CD4-positive, alpha-beta memory T cell (primary cell): ENCODE results near the gene DNAJC6. TPM values are rescaled to one million over a fixed set of nuclear protein-coding genes. Genes with fewer than 3 reads are reported as not detected.

ENCODE experiments used
- CTCF ChIA-PET: fragments of 350-600 bp; sonication (Branson Sonifier 250); formaldehyde crosslinking; loops from one replicate; lab custom pipeline; 2021; ENCODE audit warnings: inconsistent platforms; ENCODE audit not compliant: partially characterized antibody; lab: Charles Lee
- POLR2A ChIA-PET: fragments of 350-600 bp; sonication (Branson Sonifier 250); formaldehyde crosslinking; loops from one replicate; lab custom pipeline; 2021; ENCODE audit not compliant: partially characterized antibody; lab: Charles Lee
- DNase-seq, 5 donors: peaks; one replicate each; pipeline versions ENCODE4 v3.0.0 to v3.0.0-alpha.2; 2020 to 2022; ENCODE audit warnings: mixed read lengths in 1 of 5
- H3K27ac ChIP-seq: one replicate; pipeline ENCODE4 v1.7.0; 2013; ENCODE audit warnings: low read depth, low read length
- H3K27me3 ChIP-seq: 2 replicates; pipeline ENCODE4 v1.7.0; 2013; ENCODE audit warnings: mild to moderate bottlenecking, low read length, moderate library complexity; ENCODE audit not compliant: insufficient read depth
- H3K36me3 ChIP-seq: 2 replicates; pipeline ENCODE4 v1.7.0; 2013; ENCODE audit warnings: mild to moderate bottlenecking, low read length, moderate library complexity; ENCODE audit not compliant: insufficient read depth
- H3K4me1 ChIP-seq: 2 replicates; pipeline ENCODE4 v1.7.0; 2013; ENCODE audit warnings: mild to moderate bottlenecking, low read length, moderate library complexity; ENCODE audit not compliant: insufficient read depth
- H3K4me3 ChIP-seq, 2 donors: one replicate each; pipeline ENCODE4 v1.7.0; 2013; ENCODE audit warnings: low read length in 2 of 2, mild to moderate bottlenecking in 1 of 2
- H3K9me3 ChIP-seq, 2 donors: one replicate each; pipeline ENCODE4 v1.7.0; 2013; ENCODE audit warnings: low read length in 2 of 2, control low read depth in 1 of 2; ENCODE audit not compliant: control insufficient read depth in 1 of 2
- H3K27ac Mint-ChIP-seq, 7 donors: one replicate each; pipeline ENCODE4 v1.8.0; 2020 to 2021; ENCODE audit warnings: mixed read lengths in 7 of 7, mild to moderate bottlenecking in 6 of 7, inconsistent platforms in 3 of 7, moderate library complexity in 3 of 7
- H3K27me3 Mint-ChIP-seq, 2 donors: one replicate each; pipeline ENCODE4 v1.8.0; 2020 to 2021; ENCODE audit warnings: mixed read lengths in 2 of 2
- H3K36me3 Mint-ChIP-seq, 2 donors: one replicate each; pipeline ENCODE4 v1.8.0; 2020 to 2021; ENCODE audit warnings: mixed read lengths in 2 of 2, inconsistent platforms in 1 of 2, mild to moderate bottlenecking in 1 of 2
- H3K4me1 Mint-ChIP-seq, 4 donors: one replicate each; pipeline ENCODE4 v1.8.0; 2020 to 2021; ENCODE audit warnings: mixed read lengths in 4 of 4, mild to moderate bottlenecking in 1 of 4
- H3K4me3 Mint-ChIP-seq, 8 donors: one replicate each; pipeline ENCODE4 v1.8.0; 2020 to 2021; ENCODE audit warnings: mixed read lengths in 8 of 8, mild to moderate bottlenecking in 7 of 8, moderate library complexity in 6 of 8, inconsistent platforms in 3 of 8
- H3K9me3 Mint-ChIP-seq, 8 donors: one replicate each; pipeline ENCODE4 v1.8.0; 2020 to 2021; ENCODE audit warnings: mixed read lengths in 8 of 8, mild to moderate bottlenecking in 5 of 8, inconsistent platforms in 3 of 8, moderate library complexity in 1 of 8
- intact Hi-C: fragments of 100-400 bp; cut with micrococcal nuclease; formaldehyde crosslinking; loops from one replicate; pipeline ENCODE4 v1.15.1; 2023
- polyA plus RNA-seq, 2 donors: library from polyadenylated mRNA; unstranded; fragments of 300-500 nt; fragmentation: Illumina TruSeq; gene quantifications; one replicate each; pipeline ENCODE4 v1.2.3, GENCODE V29; 2021
- total RNA-seq, 2 experiments: library from RNA; stranded (reverse); gene quantifications; one replicate each; pipeline ENCODE4 v1.2.3, GENCODE V29; 2021

DNAJC6 gene
- total and polyA plus RNA-seq, 4 experiments from 2014 or later: 0.35 to 4.3 (median 2.2) TPM

- no peaks in the 10 kb centered on the region for H3K9me3 ChIP-seq
- H3K4me1 ChIP-seq: no peaks in the 10 kb centered on the region
- no peaks in the 10 kb centered on the region for H3K36me3 ChIP-seq
- no peak overlapping the region for H3K4me3 ChIP-seq
- ChIA-PET CTCF (no interaction called here), POLR2A (no interaction called here)
- no peak overlapping the region for H3K27ac ChIP-seq
- Mint-ChIP-seq H3K4me3 (no peak overlapping the region), H3K27ac (no peak overlapping the region), H3K9me3 (peaks cover 0 to 2% (median 0%) of the 10 kb centered on the region in 8 donors), H3K36me3 (peaks cover 0 to 4% of the 10 kb centered on the region in 2 donors), H3K27me3 (no peaks in the 10 kb centered on the region), H3K4me1 (no peaks in the 10 kb centered on the region)
- intact Hi-C loops: no loop called here
- no peaks in the 10 kb centered on the region for H3K27me3 ChIP-seq
- DNase-seq: no peak
Observed at GRCh38 chr1:65332821-65333220, 23.5 kb downstream of the DNAJC6 start.

DNA sequence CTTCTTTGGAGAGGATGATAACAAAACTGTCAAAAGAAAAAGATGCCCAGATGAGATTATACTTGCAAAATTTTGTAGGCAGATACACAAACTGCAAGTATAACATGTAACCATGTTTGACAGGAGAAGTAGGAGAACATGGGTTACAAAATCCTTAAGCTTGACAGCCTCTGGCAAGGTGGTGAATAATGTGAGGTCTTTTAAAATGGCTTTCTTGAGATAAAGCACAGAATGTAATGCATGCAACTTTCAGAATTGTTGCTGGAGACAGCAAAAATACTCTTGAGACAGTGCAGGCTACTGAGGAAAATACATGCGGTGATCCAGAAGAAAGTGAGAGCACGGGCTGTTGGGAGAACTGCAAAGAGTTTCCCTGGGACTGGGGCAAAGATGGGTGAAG is 24.7 kb downstream of the DNAJC6 start:
- Mint-ChIP-seq H3K36me3 (peaks cover 0 to under 1% of the 10 kb centered on the region in 2 donors), H3K9me3 (peaks cover 0 to 2% (median 0%) of the 10 kb centered on the region in 8 donors), H3K27ac (no peak overlapping the region), H3K27me3 (no peaks in the 10 kb centered on the region), H3K4me3 (no peak overlapping the region), H3K4me1 (no peaks in the 10 kb centered on the region)
- POLR2A ChIA-PET: no interaction called here
- Histone ChIP-seq H3K27ac (no peak overlapping the region), H3K27me3 (no peaks in the 10 kb centered on the region), H3K9me3 (no peaks in the 10 kb centered on the region), H3K4me1 (no peaks in the 10 kb centered on the region), H3K36me3 (no peaks in the 10 kb centered on the region), H3K4me3 (no peak overlapping the region)
- DNase-seq: no peak
- intact Hi-C loops: no loop called here
- CTCF ChIA-PET: no interaction called here

DNA sequence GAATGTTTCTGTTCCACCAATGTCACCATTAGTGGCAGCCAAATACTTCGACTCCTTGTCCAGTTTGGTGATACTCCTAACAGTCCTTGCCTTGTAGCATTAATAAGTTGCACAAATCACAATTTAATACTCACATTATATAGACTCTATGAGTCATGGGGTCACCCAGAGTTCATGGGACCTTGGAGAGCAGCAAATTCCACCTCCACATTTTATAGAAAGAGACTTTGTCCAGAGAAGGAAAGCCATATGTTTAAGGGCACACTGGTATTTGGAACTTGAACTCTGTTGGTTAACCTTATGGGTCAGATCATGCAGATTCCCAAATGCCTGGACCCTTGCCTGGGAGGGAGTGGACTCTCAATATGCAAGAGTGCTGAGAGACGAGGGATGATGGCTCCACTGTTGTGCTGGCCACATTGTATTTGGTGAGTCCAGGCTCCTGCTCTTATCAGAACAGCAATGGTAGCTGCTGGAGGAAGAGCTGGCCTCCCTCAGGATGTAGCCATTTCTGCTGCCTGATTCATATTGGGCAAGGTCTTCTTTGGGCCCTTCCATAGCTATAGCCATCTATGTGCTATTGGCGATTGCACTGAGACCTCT is 30.6 kb downstream of the DNAJC6 start:
- H3K27me3 ChIP-seq: no peaks in the 10 kb centered on the region
- no peak overlapping the region for H3K4me3 ChIP-seq
- no peaks in the 10 kb centered on the region for H3K9me3 ChIP-seq
- intact Hi-C loops: no loop called here
- no peak for DNase-seq
- H3K4me1 ChIP-seq: no peaks in the 10 kb centered on the region
- H3K36me3 ChIP-seq: no peaks in the 10 kb centered on the region
- no peak overlapping the region for H3K27ac ChIP-seq
- H3K27me3 Mint-ChIP-seq: no peaks in the 10 kb centered on the region
- ChIA-PET POLR2A (no interaction called here), CTCF (no interaction called here)
- H3K9me3 Mint-ChIP-seq: no peaks in the 10 kb centered on the region
- H3K4me1 Mint-ChIP-seq: no peaks in the 10 kb centered on the region
- H3K4me3 Mint-ChIP-seq: no peak overlapping the region
- H3K36me3 Mint-ChIP-seq: no peaks in the 10 kb centered on the region
- H3K27ac Mint-ChIP-seq: no peak overlapping the region

DNA sequence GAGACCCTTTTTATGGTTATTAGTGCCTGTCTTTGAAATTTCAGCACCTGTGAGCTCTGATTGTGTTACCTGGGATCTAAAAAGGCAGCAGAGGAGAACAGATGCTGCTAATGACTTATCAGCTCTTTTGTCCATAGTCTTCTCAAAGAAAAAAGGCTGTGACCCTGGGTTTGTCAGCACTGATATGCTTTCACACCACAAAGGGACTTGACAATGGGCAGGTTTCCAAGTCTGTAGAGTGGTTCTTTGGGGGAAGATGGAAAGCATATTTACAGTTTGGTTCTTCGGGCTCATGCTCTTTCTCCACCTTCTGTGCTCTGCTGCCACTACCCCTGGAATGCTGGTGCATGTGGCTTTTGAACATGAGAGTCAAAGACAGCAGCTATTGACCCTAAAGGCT is 32.0 kb downstream of the DNAJC6 start:
- intact Hi-C loops: no loop called here
- Mint-ChIP-seq H3K27ac (no peak overlapping the region), H3K9me3 (no peaks in the 10 kb centered on the region), H3K4me1 (no peaks in the 10 kb centered on the region), H3K27me3 (no peaks in the 10 kb centered on the region), H3K36me3 (no peaks in the 10 kb centered on the region), H3K4me3 (no peak overlapping the region)
- no peaks in the 10 kb centered on the region for H3K36me3 ChIP-seq
- no peak overlapping the region for H3K4me3 ChIP-seq
- H3K9me3 ChIP-seq: no peaks in the 10 kb centered on the region
- POLR2A ChIA-PET: no interaction called here
- CTCF ChIA-PET: no interaction called here
- H3K27me3 ChIP-seq: no peaks in the 10 kb centered on the region
- no peaks in the 10 kb centered on the region for H3K4me1 ChIP-seq
- no peak overlapping the region for H3K27ac ChIP-seq
- no peak for DNase-seq

DNA sequence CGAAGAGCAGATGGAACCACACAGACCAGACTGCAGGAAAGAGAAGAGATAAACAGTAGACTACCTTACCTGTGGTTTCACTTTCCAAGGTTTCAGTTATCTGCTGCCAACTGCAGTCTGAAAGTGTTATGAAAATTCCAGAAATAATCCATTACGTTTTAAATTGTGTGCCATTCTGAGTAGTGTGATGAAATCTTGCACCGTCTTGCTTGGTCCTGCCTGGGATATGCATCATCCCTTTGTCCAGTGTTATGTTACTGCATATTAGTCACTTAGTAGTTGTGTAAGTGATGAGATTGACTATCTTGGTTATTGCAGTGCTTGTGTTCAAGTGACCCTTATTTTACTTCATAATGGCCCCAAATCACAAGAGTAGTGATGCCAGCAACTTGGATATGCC is 33.9 kb downstream of the DNAJC6 start:
- intact Hi-C loops: no loop called here
- CTCF ChIA-PET: no interaction called here

GRCh38 chr1:65344171-65344814 is 35.0 kb downstream of the DNAJC6 start:
- Histone ChIP-seq H3K36me3 (no peaks in the 10 kb centered on the region), H3K9me3 (no peaks in the 10 kb centered on the region), H3K4me1 (no peaks in the 10 kb centered on the region), H3K27ac (no peak overlapping the region), H3K4me3 (no peak overlapping the region), H3K27me3 (no peaks in the 10 kb centered on the region)
- Mint-ChIP-seq H3K9me3 (no peaks in the 10 kb centered on the region), H3K4me3 (no peak overlapping the region), H3K36me3 (no peaks in the 10 kb centered on the region), H3K27ac (no peak overlapping the region), H3K4me1 (peaks cover 0 to 1% (median 0%) of the 10 kb centered on the region in 4 donors), H3K27me3 (no peaks in the 10 kb centered on the region)
- DNase-seq: no peak
- ChIA-PET POLR2A (no interaction called here), CTCF (no interaction called here)
- intact Hi-C loops: no loop called here

More for the DNA sequence above, 33.9 kb downstream of the DNAJC6 start:
- H3K4me1 ChIP-seq: no peaks in the 10 kb centered on the region
- no peak overlapping the region for H3K27ac ChIP-seq
- H3K4me3 ChIP-seq: no peak overlapping the region
- Mint-ChIP-seq H3K9me3 (no peaks in the 10 kb centered on the region), H3K4me3 (no peak overlapping the region), H3K4me1 (peaks cover 0 to 1% (median 0%) of the 10 kb centered on the region in 4 donors), H3K27ac (no peak overlapping the region), H3K36me3 (no peaks in the 10 kb centered on the region), H3K27me3 (no peaks in the 10 kb centered on the region)
- no peaks in the 10 kb centered on the region for H3K9me3 ChIP-seq
- no peak for DNase-seq
- POLR2A ChIA-PET: no interaction called here
- no peaks in the 10 kb centered on the region for H3K36me3 ChIP-seq
- no peaks in the 10 kb centered on the region for H3K27me3 ChIP-seq

GRCh38 chr1:65346190-65346589 is 36.8 kb downstream of the DNAJC6 start:
- Mint-ChIP-seq H3K27ac (no peak overlapping the region), H3K9me3 (peaks cover 0 to 8% (median 0%) of the 10 kb centered on the region in 8 donors), H3K4me3 (no peak overlapping the region), H3K36me3 (no peaks in the 10 kb centered on the region), H3K27me3 (no peaks in the 10 kb centered on the region), H3K4me1 (peaks cover 0 to 1% (median 0%) of the 10 kb centered on the region in 4 donors)
- H3K9me3 ChIP-seq: no peaks in the 10 kb centered on the region
- ChIA-PET POLR2A (no interaction called here), CTCF (no interaction called here)
- no peaks in the 10 kb centered on the region for H3K36me3 ChIP-seq
- no peak overlapping the region for H3K4me3 ChIP-seq
- no peaks in the 10 kb centered on the region for H3K4me1 ChIP-seq
- intact Hi-C loops: no loop called here
- H3K27me3 ChIP-seq: no peaks in the 10 kb centered on the region
- no peak for DNase-seq
- no peak overlapping the region for H3K27ac ChIP-seq
